Measurements from ENCODE around the gene LHX3. TPM values are rescaled to one million over a fixed set of nuclear protein-coding genes. Genes with fewer than 3 reads are reported as not detected.
"Not testable (repeated sequence)": the region's sequence is repeated elsewhere in the genome, so short reads cannot be mapped to it uniquely, and the experiment has no call there.

Gene LHX3
- total RNA-seq, 3 donors from 2014 or later: not detected

DNA sequence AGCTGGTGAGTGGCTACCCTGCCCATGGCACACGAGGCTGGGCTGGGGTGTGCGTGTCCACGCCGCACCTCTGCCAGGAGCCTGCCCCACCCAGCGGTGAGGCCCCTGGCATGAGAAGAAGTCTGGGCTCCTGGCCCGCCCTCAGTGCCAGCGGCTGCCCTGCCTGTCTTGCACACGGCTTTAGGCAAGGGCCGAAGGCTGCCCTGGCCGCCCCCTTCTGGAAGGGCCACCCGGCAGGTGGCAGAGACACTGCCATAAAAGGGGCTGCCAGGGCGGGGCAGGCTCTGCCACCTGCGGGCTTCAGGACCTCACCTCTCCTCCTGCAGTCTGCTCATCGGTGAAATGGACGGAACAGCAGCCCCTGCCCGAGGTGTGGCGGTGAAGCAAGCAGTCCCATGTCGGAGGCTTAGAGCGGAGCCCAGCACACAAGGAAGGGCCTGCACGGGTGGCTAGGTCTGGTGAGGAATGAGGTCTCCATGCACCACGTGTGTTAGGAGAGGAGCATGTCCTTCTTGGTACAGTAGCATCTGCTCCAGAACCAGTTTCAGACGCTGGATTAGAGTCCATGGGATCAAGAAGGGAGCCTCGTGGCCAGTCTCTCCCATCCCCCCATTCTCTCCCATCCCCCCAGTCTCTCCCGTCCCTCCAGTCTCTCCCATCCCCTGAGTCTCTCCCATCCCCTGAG, 51.4 kb downstream of the LHX3 start:
- intact Hi-C loops (cut with DNase I; ENCODE audit: low total_unique reads): no loop called here

DNA sequence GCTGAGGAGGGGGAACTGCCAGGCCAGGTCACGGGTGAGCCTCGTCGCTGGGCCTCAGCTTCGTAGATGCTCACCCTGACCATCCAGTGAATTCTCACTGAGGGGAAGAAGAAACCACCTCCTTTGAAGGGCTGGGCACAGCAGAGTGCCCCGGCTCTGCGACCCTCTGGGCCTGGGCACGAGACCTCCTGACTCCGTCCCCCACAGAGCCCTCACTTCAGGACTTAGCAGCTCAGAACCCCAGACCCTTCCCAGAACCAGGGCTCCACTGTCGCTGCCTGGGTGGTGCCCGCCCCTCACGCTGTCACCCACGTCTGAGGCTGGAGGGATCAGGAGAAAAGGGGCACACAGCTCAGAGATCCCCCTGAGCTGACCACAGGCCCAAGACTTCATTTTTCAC, 52.0 kb downstream of the LHX3 start:
- no peaks in the 10 kb centered on the region for H3K9me3 ChIP-seq
- H3K27ac ChIP-seq: no peak overlapping the region
- no peaks in the 10 kb centered on the region for H3K36me3 ChIP-seq
- peaks cover 0 to 36% of the 10 kb centered on the region in 2 donors for H3K27me3 ChIP-seq
- no peak overlapping the region for H3K4me3 ChIP-seq
- H3K4me1 ChIP-seq: no peaks in the 10 kb centered on the region
- TF ChIP-seq, protein P1, sequence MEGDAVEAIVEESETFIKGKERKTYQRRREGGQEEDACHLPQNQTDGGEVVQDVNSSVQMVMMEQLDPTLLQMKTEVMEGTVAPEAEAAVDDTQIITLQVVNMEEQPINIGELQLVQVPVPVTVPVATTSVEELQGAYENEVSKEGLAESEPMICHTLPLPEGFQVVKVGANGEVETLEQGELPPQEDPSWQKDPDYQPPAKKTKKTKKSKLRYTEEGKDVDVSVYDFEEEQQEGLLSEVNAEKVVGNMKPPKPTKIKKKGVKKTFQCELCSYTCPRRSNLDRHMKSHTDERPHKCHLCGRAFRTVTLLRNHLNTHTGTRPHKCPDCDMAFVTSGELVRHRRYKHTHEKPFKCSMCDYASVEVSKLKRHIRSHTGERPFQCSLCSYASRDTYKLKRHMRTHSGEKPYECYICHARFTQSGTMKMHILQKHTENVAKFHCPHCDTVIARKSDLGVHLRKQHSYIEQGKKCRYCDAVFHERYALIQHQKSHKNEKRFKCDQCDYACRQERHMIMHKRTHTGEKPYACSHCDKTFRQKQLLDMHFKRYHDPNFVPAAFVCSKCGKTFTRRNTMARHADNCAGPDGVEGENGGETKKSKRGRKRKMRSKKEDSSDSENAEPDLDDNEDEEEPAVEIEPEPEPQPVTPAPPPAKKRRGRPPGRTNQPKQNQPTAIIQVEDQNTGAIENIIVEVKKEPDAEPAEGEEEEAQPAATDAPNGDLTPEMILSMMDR (IDR thresholded peaks at IDR 0.05): no peak
- TF ChIP-seq POLR2A (IDR thresholded peaks at IDR 0.05) (no peak), POLR2AphosphoS5 (IDR thresholded peaks at IDR 0.05) (no peak)
- no peak for DNase-seq (ENCODE audit: low spot score in 2 of 2)
- intact Hi-C loops (cut with DNase I; ENCODE audit: low total_unique reads): no loop called here

More for the DNA sequence above, 51.4 kb downstream of the LHX3 start:
- Histone ChIP-seq H3K9me3 (no peaks in the 10 kb centered on the region), H3K4me1 (no peaks in the 10 kb centered on the region), H3K27ac (no peak overlapping the region), H3K27me3 (peaks cover 0 to 33% of the 10 kb centered on the region in 2 donors), H3K36me3 (no peaks in the 10 kb centered on the region), H3K4me3 (no peak overlapping the region)
- TF ChIP-seq, protein P1 (IDR thresholded peaks at IDR 0.05): no peak
- TF ChIP-seq POLR2A (IDR thresholded peaks at IDR 0.05) (no peak), POLR2AphosphoS5 (IDR thresholded peaks at IDR 0.05) (no peak)
- no peak for DNase-seq (ENCODE audit: low spot score in 2 of 2)

DNA sequence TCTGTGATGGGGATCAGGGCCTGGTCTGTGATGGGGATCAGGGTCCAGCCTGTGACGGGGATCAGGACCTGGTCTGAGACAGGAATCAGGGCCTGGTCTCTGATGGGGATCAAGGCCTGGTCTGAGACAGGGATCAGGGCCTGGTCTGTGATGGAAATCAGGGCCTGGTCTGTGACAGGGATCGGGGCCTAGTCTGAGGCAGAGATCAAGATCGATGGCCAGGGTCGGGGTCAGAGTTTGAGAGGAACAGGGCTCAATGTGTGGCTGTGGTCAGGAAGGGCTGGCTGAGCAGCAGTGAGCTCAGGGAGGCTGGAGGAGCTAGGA, 52.4 kb downstream of the LHX3 start:
- no peak overlapping the region for H3K27ac ChIP-seq
- no peaks in the 10 kb centered on the region for H3K4me1 ChIP-seq
- H3K27me3 ChIP-seq: peaks cover 2 to 36% of the 10 kb centered on the region in 2 donors
- intact Hi-C loops (cut with DNase I; ENCODE audit: low total_unique reads): no loop called here
- no peaks in the 10 kb centered on the region for H3K36me3 ChIP-seq
- TF ChIP-seq POLR2AphosphoS5 (IDR thresholded peaks at IDR 0.05) (no peak), POLR2A (IDR thresholded peaks at IDR 0.05) (no peak)
- TF ChIP-seq, protein P1 (IDR thresholded peaks at IDR 0.05): no peak
- DNase-seq (ENCODE audit: low spot score in 2 of 2): no peak
- no peak overlapping the region for H3K4me3 ChIP-seq
- no peaks in the 10 kb centered on the region for H3K9me3 ChIP-seq

DNA sequence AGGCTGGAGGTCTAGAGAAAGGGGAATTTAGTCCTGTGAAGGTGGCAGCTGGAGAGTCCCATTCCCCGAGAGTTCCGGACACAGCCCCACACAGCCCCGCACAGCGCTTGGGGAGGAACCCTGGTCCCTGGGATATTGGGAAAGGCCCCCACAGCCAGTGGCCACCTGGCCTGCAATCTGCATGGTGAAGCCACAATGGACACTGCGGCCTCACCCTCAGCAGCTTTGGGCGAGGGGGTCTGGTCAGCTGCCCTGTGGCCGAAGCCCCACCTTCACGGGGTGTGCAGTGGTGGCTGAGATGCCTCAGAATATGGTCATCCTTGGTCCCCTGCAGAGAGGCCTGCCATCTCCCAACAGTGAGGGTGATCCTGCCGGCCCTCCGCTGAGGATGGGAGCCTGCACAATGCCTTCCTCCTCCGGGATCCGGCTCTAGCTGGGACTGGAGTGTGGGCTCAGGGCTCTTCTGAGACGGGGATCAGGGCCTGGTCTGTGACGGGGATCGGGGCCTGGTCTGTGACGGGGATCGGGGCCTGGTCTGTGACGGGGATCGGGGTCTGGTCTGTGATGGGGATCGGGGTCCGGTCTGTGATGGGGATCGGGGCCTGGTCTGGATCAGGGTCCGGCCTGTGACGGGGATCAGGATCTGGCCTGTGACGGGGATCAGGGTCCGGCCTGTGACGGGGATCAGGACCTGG, 52.9 kb downstream of the LHX3 start:
- intact Hi-C loops (cut with DNase I; ENCODE audit: low total_unique reads): no loop called here
- Histone ChIP-seq H3K27me3 (peaks cover 2 to 41% of the 10 kb centered on the region in 2 donors), H3K27ac (no peak overlapping the region), H3K9me3 (no peaks in the 10 kb centered on the region), H3K36me3 (no peaks in the 10 kb centered on the region), H3K4me1 (no peaks in the 10 kb centered on the region), H3K4me3 (no peak overlapping the region)
- no peak for DNase-seq (ENCODE audit: low spot score in 2 of 2)
- no peak for TF ChIP-seq POLR2AphosphoS5 (IDR thresholded peaks at IDR 0.05)
- TF ChIP-seq, protein P1 (IDR thresholded peaks at IDR 0.05): no peak
- TF ChIP-seq POLR2A (IDR thresholded peaks at IDR 0.05): no peak

DNA sequence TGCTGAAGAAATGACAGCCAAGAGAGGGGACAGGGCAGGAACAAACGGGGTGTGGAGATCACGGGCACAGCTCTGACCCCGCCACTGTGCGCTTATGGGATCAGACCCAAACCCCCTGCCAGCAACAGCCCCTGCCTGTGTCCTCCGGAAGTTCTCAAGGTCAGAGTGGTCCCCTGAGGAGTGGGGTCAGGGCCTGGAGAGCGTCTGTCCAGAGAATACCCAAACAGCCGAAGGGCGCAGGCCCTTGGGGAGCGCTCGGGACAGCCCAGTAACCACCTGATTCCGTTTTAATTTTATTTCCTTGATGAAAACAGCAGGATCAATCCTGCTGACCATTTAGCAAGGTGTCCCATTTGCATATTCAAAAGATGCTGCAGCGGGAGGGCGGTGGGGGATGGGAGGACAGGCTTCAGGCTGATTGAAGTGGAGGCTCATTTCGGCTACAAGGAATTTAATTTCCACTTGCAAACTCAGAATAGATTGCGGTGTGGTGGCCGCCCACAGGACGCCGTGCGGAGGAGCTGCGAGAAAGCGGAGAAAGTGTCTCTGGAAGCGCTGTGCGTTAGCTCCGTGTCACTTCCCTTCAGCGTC, 53.6 kb downstream of the LHX3 start:
- Histone ChIP-seq H3K27me3 (peaks cover 2 to 40% of the 10 kb centered on the region in 2 donors), H3K9me3 (no peaks in the 10 kb centered on the region), H3K36me3 (no peaks in the 10 kb centered on the region), H3K27ac (no peak overlapping the region), H3K4me1 (no peaks in the 10 kb centered on the region), H3K4me3 (no peak overlapping the region)
- TF ChIP-seq, protein P1 (IDR thresholded peaks at IDR 0.05): no peak
- TF ChIP-seq POLR2A (IDR thresholded peaks at IDR 0.05) (no peak), POLR2AphosphoS5 (IDR thresholded peaks at IDR 0.05) (no peak)
- no peak for DNase-seq (ENCODE audit: low spot score in 2 of 2)
- intact Hi-C loops (cut with DNase I; ENCODE audit: low total_unique reads): no loop called here

DNA sequence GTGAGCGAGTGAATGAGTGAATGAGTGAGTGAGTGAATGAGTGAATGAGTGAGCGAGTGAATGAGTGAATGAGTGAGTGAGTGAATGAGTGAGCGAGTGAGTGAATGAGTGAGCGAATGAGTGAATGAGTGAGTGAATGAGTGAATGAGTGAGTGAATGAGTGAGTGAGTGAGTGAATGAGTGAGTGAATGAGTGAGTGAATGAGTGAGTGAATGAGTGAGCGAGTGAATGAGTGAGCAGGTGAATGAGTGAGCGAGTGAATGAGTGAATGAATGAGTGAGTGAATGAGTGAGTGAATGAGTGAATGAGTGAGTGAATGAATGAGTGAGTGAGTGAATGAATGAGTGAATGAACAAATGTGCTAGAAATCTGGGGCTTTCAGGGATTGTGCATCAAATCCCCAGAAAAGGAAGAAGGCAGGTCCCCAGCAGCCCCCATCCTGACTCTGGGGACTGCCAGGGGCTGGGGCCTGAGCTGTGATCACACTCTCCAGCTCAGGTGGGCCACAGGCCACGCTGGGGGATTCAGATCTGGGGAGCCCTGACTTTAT, 54.2 kb downstream of the LHX3 start:
- H3K27ac ChIP-seq; intact Hi-C loops (cut with DNase I; ENCODE audit: low total_unique reads); H3K4me3 ChIP-seq; DNase-seq (ENCODE audit: low spot score in 2 of 2); H3K4me1 ChIP-seq; H3K9me3 ChIP-seq; H3K36me3 ChIP-seq: not testable (repeated sequence)
- H3K27me3 ChIP-seq: peaks cover 2 to 39% of the 10 kb centered on the region in 2 donors

Measured in breast epithelium (tissue), 4 donors.